Body of pancreas (tissue), 4 donors: ENCODE measurements around the gene GAN. TPM values are rescaled to one million over a fixed set of nuclear protein-coding genes. Genes with fewer than 3 reads are reported as not detected.

ENCODE experiments used
- ATAC-seq: fragments of 150-250 bp; one replicate; pipeline ENCODE4 v1.9.1; 2016
- DNase-seq, 4 donors: peaks; one replicate each; pipeline ENCODE4 v3.0.0-alpha.2; 2019
- H3K27ac ChIP-seq, 4 donors: fragments of 200-600 bp; sonication (generic); 1 replicate in 3 of 4; 2 replicates in 1 of 4; pipeline versions ENCODE4 v1.5.1 to v1.6.1; 2016 to 2019; ENCODE audit warnings: mild to moderate bottlenecking in 1 of 4, mixed read lengths in 1 of 4, moderate library complexity in 1 of 4
- H3K27me3 ChIP-seq, 2 donors: fragments of 200-600 bp; sonication (generic); one replicate each; pipeline ENCODE4 v1.6.0; 2016; ENCODE audit warnings: mild to moderate bottlenecking in 1 of 2
- H3K36me3 ChIP-seq, 2 donors: fragments of 200-600 bp; sonication (generic); replicated peaks in 1 of 2; 2 replicates each; pipeline ENCODE4 v1.5.1; 2016; ENCODE audit warnings: low read depth in 2 of 2; ENCODE audit not compliant: insufficient read depth in 1 of 2
- H3K4me1 ChIP-seq: fragments of 200-600 bp; sonication (generic); one replicate; pipeline ENCODE4 v1.6.0; 2016
- H3K4me3 ChIP-seq, 2 donors: fragments of 200-600 bp; sonication (generic); 1 replicate in 1 of 2; 2 replicates in 1 of 2; pipeline ENCODE4 v1.5.1; 2016 to 2019
- H3K9me3 ChIP-seq, 3 donors: fragments of 200-600 bp; sonication (generic); 1 replicate in 2 of 3; 2 replicates in 1 of 3; pipeline ENCODE4 v1.5.1; 2016
- POLR2A ChIP-seq, 3 donors: fragments of 450-650 bp; IDR thresholded peaks; one replicate each; pipeline ENCODE4 v1.6.1; 2016; ENCODE audit warnings: antibody characterized with exemption in 3 of 3, mild to moderate bottlenecking in 2 of 3
- WGBS, 2 donors: methylation state at CpG; one replicate each; pipeline ENCODE4 v1.1.5; 2017; 5-methylcytosine and 5-hydroxymethylcytosine counted together
- intact Hi-C: fragments of 100-400 bp; cut with DNase I; formaldehyde crosslinking; loops from one replicate; pipeline ENCODE4 v1.15.1; 2023
- total RNA-seq, 2 donors: library from RNA; depleted of rRNA; stranded (reverse); fragments of >200 nt; gene quantifications; one replicate each; pipeline ENCODE4 v1.1.0, GENCODE V29; 2016
- TF ChIP-seq, protein P1 (sequence below), 7 experiments: fragments of 450-650 bp in 4 of 7; fragments of 200-600 bp in 3 of 7; sonication (generic) in 3 of 7; IDR thresholded peaks; one replicate each; pipeline ENCODE4 v1.5.1; 2016 to 2019; ENCODE audit warnings: antibody characterized with exemption in 7 of 7

Gene GAN
- total RNA-seq, 2 donors from 2014 or later = 3.6 to 4.9 TPM

DNA sequence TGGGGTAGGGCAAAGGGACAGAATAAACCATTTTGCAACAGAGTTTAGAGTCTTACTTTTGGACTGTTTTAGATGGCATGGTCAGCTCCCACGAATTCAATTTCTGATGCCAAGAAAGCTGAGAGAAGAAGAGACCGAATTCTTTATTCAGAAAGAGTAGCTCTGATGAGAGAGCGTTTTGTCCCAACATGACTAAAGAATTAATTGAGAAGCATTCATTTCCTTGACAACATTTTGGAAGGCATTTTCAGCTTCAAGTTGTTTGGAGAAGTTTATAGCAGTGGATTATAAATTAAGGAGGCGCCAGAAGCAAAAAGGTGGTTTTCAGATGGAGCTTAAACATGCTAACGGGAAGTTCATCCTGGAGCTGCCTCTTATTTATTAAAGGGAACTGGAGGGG, 12.2 kb downstream of the GAN start:
- Histone ChIP-seq H3K4me1 (no peaks in the 10 kb centered on the region), H3K27ac (no peak overlapping the region), H3K27me3 (no peaks in the 10 kb centered on the region), H3K36me3 (no peaks in the 10 kb centered on the region), H3K9me3 (no peaks in the 10 kb centered on the region), H3K4me3 (no peak overlapping the region)
- no peak for DNase-seq
- no peak for TF ChIP-seq POLR2A (IDR thresholded peaks at IDR 0.05)
- TF ChIP-seq, protein P1, sequence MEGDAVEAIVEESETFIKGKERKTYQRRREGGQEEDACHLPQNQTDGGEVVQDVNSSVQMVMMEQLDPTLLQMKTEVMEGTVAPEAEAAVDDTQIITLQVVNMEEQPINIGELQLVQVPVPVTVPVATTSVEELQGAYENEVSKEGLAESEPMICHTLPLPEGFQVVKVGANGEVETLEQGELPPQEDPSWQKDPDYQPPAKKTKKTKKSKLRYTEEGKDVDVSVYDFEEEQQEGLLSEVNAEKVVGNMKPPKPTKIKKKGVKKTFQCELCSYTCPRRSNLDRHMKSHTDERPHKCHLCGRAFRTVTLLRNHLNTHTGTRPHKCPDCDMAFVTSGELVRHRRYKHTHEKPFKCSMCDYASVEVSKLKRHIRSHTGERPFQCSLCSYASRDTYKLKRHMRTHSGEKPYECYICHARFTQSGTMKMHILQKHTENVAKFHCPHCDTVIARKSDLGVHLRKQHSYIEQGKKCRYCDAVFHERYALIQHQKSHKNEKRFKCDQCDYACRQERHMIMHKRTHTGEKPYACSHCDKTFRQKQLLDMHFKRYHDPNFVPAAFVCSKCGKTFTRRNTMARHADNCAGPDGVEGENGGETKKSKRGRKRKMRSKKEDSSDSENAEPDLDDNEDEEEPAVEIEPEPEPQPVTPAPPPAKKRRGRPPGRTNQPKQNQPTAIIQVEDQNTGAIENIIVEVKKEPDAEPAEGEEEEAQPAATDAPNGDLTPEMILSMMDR (IDR thresholded peaks at IDR 0.05) = no peak
- no peak for ATAC-seq
- intact Hi-C loops = no loop called here
- WGBS, 2 donors = 90% methylated on average over 5 of the region's 5 CpGs

DNA sequence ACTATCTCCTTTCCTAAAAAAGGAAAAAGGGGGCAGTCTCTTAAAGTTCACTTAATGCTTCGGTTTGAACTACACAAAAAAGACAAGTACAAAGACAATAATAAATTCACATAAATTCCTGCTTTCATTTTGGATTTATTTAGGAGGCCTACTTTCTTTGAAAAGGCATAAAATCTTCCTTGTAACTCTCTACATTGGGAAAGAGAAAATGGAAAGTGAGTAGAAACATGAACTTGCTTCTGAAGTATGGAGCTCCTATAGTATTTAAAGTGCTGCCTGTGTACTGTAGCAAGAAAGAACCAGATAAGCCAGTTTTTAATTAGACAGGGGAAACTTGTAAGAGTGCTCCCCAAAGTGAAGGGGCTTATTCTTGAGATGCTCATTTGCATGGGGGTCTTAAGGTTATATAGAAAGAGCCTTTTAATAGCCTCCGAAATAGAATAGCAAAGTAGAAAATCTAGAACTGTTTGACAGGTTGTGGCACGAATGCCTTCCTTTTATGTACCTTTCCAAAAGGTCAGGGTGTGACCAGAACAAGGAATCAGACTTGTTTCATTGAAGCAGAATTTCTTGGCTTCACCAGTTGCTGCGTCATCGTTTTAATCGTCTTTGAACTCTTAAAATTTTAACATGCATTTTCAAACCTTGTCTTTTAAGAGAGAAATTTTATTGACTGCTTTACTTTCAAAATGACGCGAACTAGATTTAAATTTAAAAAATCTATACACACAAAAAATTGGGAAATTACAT, 12.9 kb downstream of the GAN start:
- DNase-seq (no peak), ATAC-seq (no peak)
- Histone ChIP-seq H3K4me1 (no peaks in the 10 kb centered on the region), H3K4me3 (no peak overlapping the region), H3K9me3 (no peaks in the 10 kb centered on the region), H3K27me3 (no peaks in the 10 kb centered on the region), H3K27ac (no peak overlapping the region), H3K36me3 (no peaks in the 10 kb centered on the region)
- TF ChIP-seq, protein P1 (IDR thresholded peaks at IDR 0.05) = no peak
- TF ChIP-seq POLR2A (IDR thresholded peaks at IDR 0.05) = no peak
- intact Hi-C loops = no loop called here
- WGBS, 2 donors = 70 to 72% methylated on average over 8 of the region's 8 CpGs

DNA sequence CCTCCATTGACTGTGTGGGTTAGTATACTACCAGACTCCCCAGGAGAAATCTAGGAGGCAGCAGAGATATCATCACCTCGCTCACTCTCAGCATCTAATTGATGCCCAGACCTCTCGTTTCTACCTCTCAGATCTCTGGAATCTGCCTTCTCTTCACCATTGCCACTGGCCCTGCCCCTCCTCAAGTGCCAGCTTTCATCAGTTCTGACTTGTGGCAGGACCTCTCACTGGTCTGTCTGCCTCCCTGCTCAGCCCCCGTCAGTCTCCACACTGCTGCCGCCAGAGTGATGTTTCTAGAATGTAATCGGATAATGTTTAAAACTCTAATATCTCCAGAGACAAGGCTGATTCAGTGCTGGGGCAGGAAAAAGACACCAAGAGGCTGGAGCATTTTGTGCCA, 15.2 kb downstream of the GAN start:
- ATAC-seq = no peak
- no peak overlapping the region for H3K4me3 ChIP-seq
- no peaks in the 10 kb centered on the region for H3K4me1 ChIP-seq
- TF ChIP-seq POLR2A (IDR thresholded peaks at IDR 0.05) = no peak
- TF ChIP-seq, protein P1 (IDR thresholded peaks at IDR 0.05) = no peak
- no peaks in the 10 kb centered on the region for H3K27me3 ChIP-seq
- intact Hi-C loops = no loop called here
- 82 to 91% methylated on average over 5 of the region's 5 CpGs for WGBS, 2 donors
- no peaks in the 10 kb centered on the region for H3K9me3 ChIP-seq
- H3K27ac ChIP-seq = no peak overlapping the region
- no peaks in the 10 kb centered on the region for H3K36me3 ChIP-seq
- no peak for DNase-seq

DNA sequence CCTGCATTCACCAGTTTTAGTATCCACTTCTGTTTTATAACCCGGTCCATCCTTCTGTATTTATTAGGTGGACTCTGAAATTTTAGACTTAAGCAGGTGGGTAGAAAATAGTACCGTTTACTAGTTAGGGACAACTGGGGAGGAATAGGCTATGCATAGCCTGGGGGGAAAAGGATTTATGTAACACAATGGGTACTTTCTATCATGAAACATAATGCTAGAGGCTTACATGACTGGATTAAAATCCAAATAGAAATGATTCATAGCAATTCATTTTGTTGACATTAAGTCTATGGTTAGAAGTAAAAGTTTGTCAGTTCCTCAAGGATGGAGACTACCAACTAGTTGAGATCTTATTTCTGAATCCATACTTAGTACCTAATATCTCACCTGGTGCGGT, 18.6 kb downstream of the GAN start:
- no peak for TF ChIP-seq POLR2A (IDR thresholded peaks at IDR 0.05)
- TF ChIP-seq, protein P1 (IDR thresholded peaks at IDR 0.05) = no peak
- H3K27me3 ChIP-seq = no peaks in the 10 kb centered on the region

DNA sequence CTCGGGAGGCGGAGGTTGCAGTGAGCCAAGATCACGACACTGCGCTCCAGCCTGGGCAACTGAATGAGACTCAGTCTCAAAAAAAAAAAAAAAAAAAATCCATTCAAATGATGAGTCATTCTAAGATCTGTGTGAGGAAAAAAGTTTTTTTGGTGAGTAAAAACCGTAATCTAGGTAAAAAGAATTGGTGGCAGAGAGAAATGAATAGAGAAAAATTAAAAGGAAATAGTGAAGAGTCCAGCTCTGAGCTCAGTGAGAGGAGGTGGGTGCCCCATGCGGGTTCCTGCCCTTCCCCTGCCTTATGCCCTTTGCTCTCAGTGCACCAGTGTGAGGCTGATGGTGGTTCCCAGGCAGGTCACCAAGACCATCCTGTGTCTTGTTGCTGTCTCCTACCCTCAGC, 20.9 kb downstream of the GAN start:
- Histone ChIP-seq H3K4me3 (no peak overlapping the region), H3K4me1 (no peaks in the 10 kb centered on the region), H3K27me3 (no peaks in the 10 kb centered on the region), H3K9me3 (no peaks in the 10 kb centered on the region), H3K36me3 (no peaks in the 10 kb centered on the region), H3K27ac (no peak overlapping the region)
- WGBS, 2 donors = 94% methylated on average over 6 of the region's 6 CpGs
- ATAC-seq (no peak), DNase-seq (no peak)
- TF ChIP-seq, protein P1 (IDR thresholded peaks at IDR 0.05) = no peak
- TF ChIP-seq POLR2A (IDR thresholded peaks at IDR 0.05) = no peak
- intact Hi-C loops = no loop called here

More for the DNA sequence above, 18.6 kb downstream of the GAN start:
- Histone ChIP-seq H3K9me3 (no peaks in the 10 kb centered on the region), H3K4me3 (no peak overlapping the region), H3K27ac (no peak overlapping the region), H3K4me1 (no peaks in the 10 kb centered on the region), H3K36me3 (no peaks in the 10 kb centered on the region)
- intact Hi-C loops = no loop called here
- 94 to 96% methylated on average over 3 of the region's 3 CpGs for WGBS, 2 donors
- DNase-seq (no peak), ATAC-seq (no peak)
